ENCODE results near the gene RBPJ. TPM values are rescaled to one million over a fixed set of nuclear protein-coding genes. Genes with fewer than 3 reads are reported as not detected.
"Not testable (repeated sequence)": the region's sequence is repeated elsewhere in the genome, so short reads cannot be mapped to it uniquely, and the experiment has no call there.

Gene RBPJ
- total RNA-seq, 2 donors from 2014 or later = 71.1 to 78.0 TPM

GRCh38 chr4:26308568-26308967 is 12.2 kb upstream of the RBPJ start:
- no peaks in the 10 kb centered on the region for H3K4me1 ChIP-seq (ENCODE audit: control insufficient read depth, insufficient read depth, low read length)
- no peaks in the 10 kb centered on the region for H3K36me3 ChIP-seq (ENCODE audit: control insufficient read depth, insufficient read depth, low read length)
- H3K4me3 Mint-ChIP-seq = no peak overlapping the region
- no peaks in the 10 kb centered on the region for H3K36me3 Mint-ChIP-seq (ENCODE audit: low read depth)
- H3K27ac Mint-ChIP-seq = no peak overlapping the region
- H3K9me3 Mint-ChIP-seq = peaks cover 11% of the 10 kb centered on the region
- H3K27me3 Mint-ChIP-seq (ENCODE audit: insufficient read depth) = no peaks in the 10 kb centered on the region
- no peaks in the 10 kb centered on the region for H3K27me3 ChIP-seq (ENCODE audit: control insufficient read depth, insufficient read depth, low read length, poor library complexity, severe bottlenecking)
- no peaks in the 10 kb centered on the region for H3K9me3 ChIP-seq (ENCODE audit: control insufficient read depth, low read length)
- TF ChIP-seq CTCF (conservative IDR thresholded peaks at IDR 0.05) = no peak
- no peak for DNase-seq
- no peak overlapping the region for H3K27ac ChIP-seq (ENCODE audit: low read depth, low read length)
- H3K4me3 ChIP-seq (ENCODE audit: low read length) = no peak overlapping the region
- H3K9ac ChIP-seq (ENCODE audit: extremely low read depth, low read length, poor library complexity, severe bottlenecking) = no peak overlapping the region
- H3K4me1 Mint-ChIP-seq = no peaks in the 10 kb centered on the region

GRCh38 chr4:26310264-26310663 is 10.6 kb upstream of the RBPJ start:
- no peak for TF ChIP-seq CTCF (conservative IDR thresholded peaks at IDR 0.05)
- 97 to 100% methylated on average over 1 to 2 of the region's 2 CpGs for WGBS, 2 experiments (ENCODE audit: insufficient coverage in 1 of 2, insufficient read length in 1 of 2)
- no peak overlapping the region for H3K4me3 Mint-ChIP-seq

GRCh38 chr4:26311633-26312032 is 9.2 kb upstream of the RBPJ start:
- TF ChIP-seq CTCF (conservative IDR thresholded peaks at IDR 0.05) = no peak
- Histone ChIP-seq H3K27ac (ENCODE audit: low read depth, low read length) (no peak overlapping the region), H3K4me3 (ENCODE audit: low read length) (no peak overlapping the region), H3K9me3 (ENCODE audit: control insufficient read depth, low read length) (peaks cover 9% of the 10 kb centered on the region), H3K27me3 (ENCODE audit: control insufficient read depth, insufficient read depth, low read length, poor library complexity, severe bottlenecking) (no peaks in the 10 kb centered on the region), H3K4me1 (ENCODE audit: control insufficient read depth, insufficient read depth, low read length) (no peaks in the 10 kb centered on the region), H3K9ac (ENCODE audit: extremely low read depth, low read length, poor library complexity, severe bottlenecking) (no peak overlapping the region), H3K36me3 (ENCODE audit: control insufficient read depth, insufficient read depth, low read length) (no peaks in the 10 kb centered on the region)
- H3K4me3 Mint-ChIP-seq = no peak overlapping the region
- peaks cover 6% of the 10 kb centered on the region for H3K36me3 Mint-ChIP-seq (ENCODE audit: low read depth)
- H3K27me3 Mint-ChIP-seq (ENCODE audit: insufficient read depth) = no peaks in the 10 kb centered on the region
- H3K27ac Mint-ChIP-seq = no peak overlapping the region
- no peaks in the 10 kb centered on the region for H3K4me1 Mint-ChIP-seq
- peaks cover 32% of the 10 kb centered on the region for H3K9me3 Mint-ChIP-seq
- DNase-seq = no peak

More at GRCh38 chr4:26310264-26310663, 10.6 kb upstream of the RBPJ start:
- peaks cover 23% of the 10 kb centered on the region for H3K9me3 Mint-ChIP-seq
- Histone ChIP-seq H3K27me3 (ENCODE audit: control insufficient read depth, insufficient read depth, low read length, poor library complexity, severe bottlenecking) (no peaks in the 10 kb centered on the region), H3K4me3 (ENCODE audit: low read length) (no peak overlapping the region), H3K36me3 (ENCODE audit: control insufficient read depth, insufficient read depth, low read length) (no peaks in the 10 kb centered on the region), H3K4me1 (ENCODE audit: control insufficient read depth, insufficient read depth, low read length) (no peaks in the 10 kb centered on the region), H3K9ac (ENCODE audit: extremely low read depth, low read length, poor library complexity, severe bottlenecking) (no peak overlapping the region), H3K27ac (ENCODE audit: low read depth, low read length) (no peak overlapping the region), H3K9me3 (ENCODE audit: control insufficient read depth, low read length) (peaks cover 9% of the 10 kb centered on the region)
- H3K27ac Mint-ChIP-seq = no peak overlapping the region
- H3K27me3 Mint-ChIP-seq (ENCODE audit: insufficient read depth) = no peaks in the 10 kb centered on the region
- no peak for DNase-seq
- H3K36me3 Mint-ChIP-seq (ENCODE audit: low read depth) = peaks cover 2% of the 10 kb centered on the region
- no peaks in the 10 kb centered on the region for H3K4me1 Mint-ChIP-seq

GRCh38 chr4:26315316-26315932 is 5.4 kb upstream of the RBPJ start:
- peaks cover 54% of the 10 kb centered on the region for H3K9me3 Mint-ChIP-seq
- not testable (repeated sequence) for H3K4me3 Mint-ChIP-seq; H3K36me3 ChIP-seq (ENCODE audit: control insufficient read depth, insufficient read depth, low read length); H3K27ac Mint-ChIP-seq; H3K4me3 ChIP-seq (ENCODE audit: low read length); H3K36me3 Mint-ChIP-seq (ENCODE audit: low read depth); DNase-seq; H3K9ac ChIP-seq (ENCODE audit: extremely low read depth, low read length, poor library complexity, severe bottlenecking); H3K27ac ChIP-seq (ENCODE audit: low read depth, low read length); H3K27me3 ChIP-seq (ENCODE audit: control insufficient read depth, insufficient read depth, low read length, poor library complexity, severe bottlenecking); H3K27me3 Mint-ChIP-seq (ENCODE audit: insufficient read depth); H3K4me1 Mint-ChIP-seq; H3K4me1 ChIP-seq (ENCODE audit: control insufficient read depth, insufficient read depth, low read length)
- H3K9me3 ChIP-seq (ENCODE audit: control insufficient read depth, low read length) = peaks cover 28% of the 10 kb centered on the region
- WGBS, 2 experiments (ENCODE audit: insufficient coverage in 1 of 2, insufficient read length in 1 of 2) = 92 to 93% methylated on average over 7 to 8 of the region's 8 CpGs

Measured in endodermal cell (in vitro differentiated cells).